Naive thymus-derived CD8-positive, alpha-beta T cell (primary cell): ENCODE results near the gene MBOAT7. TPM values are rescaled to one million over a fixed set of nuclear protein-coding genes. Genes with fewer than 3 reads are reported as not detected.
A peak's percentile ranks its signal among the peaks of the same experiment; 100 is the strongest.

Experiments
- ATAC-seq, 2 donors: fragments of 150-1000 bp; cut with Tn5 transposase in 1 of 2; sonication (Bioruptor Pico), chemical (Tn5 transposase) in 1 of 2; 1 replicate in 1 of 2; 2 replicates in 1 of 2; pipeline ENCODE4 v1.10.0; 2021; ENCODE audit warnings: mild to moderate bottlenecking in 2 of 2, moderate library complexity in 2 of 2
- POLR2A ChIA-PET: fragments of 350-600 bp; sonication (Branson Sonifier 250); formaldehyde crosslinking; loops from one replicate; lab custom pipeline; 2021; ENCODE audit warnings: antibody characterized with exemption; lab: Charles Lee
- DNase-seq, 10 donors: peaks; one replicate each; pipeline versions ENCODE4 v3.0.0 to v3.0.0-alpha.2; 2020 to 2022
- H3K27ac Mint-ChIP-seq, 10 donors: one replicate each; pipeline ENCODE4 v1.8.0; 2020 to 2022; ENCODE audit warnings: mild to moderate bottlenecking in 10 of 10, mixed read lengths in 10 of 10, moderate library complexity in 4 of 10, inconsistent platforms in 1 of 10
- H3K27me3 Mint-ChIP-seq, 5 donors: one replicate each; pipeline ENCODE4 v1.8.0; 2021 to 2022; ENCODE audit warnings: mixed read lengths in 5 of 5
- H3K36me3 Mint-ChIP-seq, 3 donors: one replicate each; pipeline ENCODE4 v1.8.0; 2020 to 2022; ENCODE audit warnings: mixed read lengths in 3 of 3, mild to moderate bottlenecking in 2 of 3, inconsistent platforms in 1 of 3
- H3K4me1 Mint-ChIP-seq, 4 donors: one replicate each; pipeline ENCODE4 v1.8.0; 2021 to 2022; ENCODE audit warnings: mixed read lengths in 4 of 4
- H3K4me3 Mint-ChIP-seq, 10 donors: one replicate each; pipeline ENCODE4 v1.8.0; 2020 to 2022; ENCODE audit warnings: mild to moderate bottlenecking in 10 of 10, mixed read lengths in 10 of 10, moderate library complexity in 6 of 10, inconsistent platforms in 1 of 10
- H3K9me3 Mint-ChIP-seq, 9 donors: one replicate each; pipeline ENCODE4 v1.8.0; 2020 to 2022; ENCODE audit warnings: mixed read lengths in 9 of 9, mild to moderate bottlenecking in 3 of 9, inconsistent platforms in 1 of 9, moderate library complexity in 1 of 9
- polyA plus RNA-seq, 3 donors: library from polyadenylated mRNA; unstranded; fragments of 300-500 nt; fragmentation: Illumina TruSeq; gene quantifications; one replicate each; pipeline ENCODE4 v1.2.3, GENCODE V29; 2021
- total RNA-seq, 8 experiments: library from RNA in 2 of 8; stranded (reverse) in 2 of 8; gene quantifications; one replicate each; pipeline ENCODE4 v1.2.3 and lab custom pipeline; 2021 to 2026

MBOAT7 gene
- total and polyA plus RNA-seq, 5 experiments from 2014 or later, result 11.9 to 36.1 (median 17.9) TPM

DNA sequence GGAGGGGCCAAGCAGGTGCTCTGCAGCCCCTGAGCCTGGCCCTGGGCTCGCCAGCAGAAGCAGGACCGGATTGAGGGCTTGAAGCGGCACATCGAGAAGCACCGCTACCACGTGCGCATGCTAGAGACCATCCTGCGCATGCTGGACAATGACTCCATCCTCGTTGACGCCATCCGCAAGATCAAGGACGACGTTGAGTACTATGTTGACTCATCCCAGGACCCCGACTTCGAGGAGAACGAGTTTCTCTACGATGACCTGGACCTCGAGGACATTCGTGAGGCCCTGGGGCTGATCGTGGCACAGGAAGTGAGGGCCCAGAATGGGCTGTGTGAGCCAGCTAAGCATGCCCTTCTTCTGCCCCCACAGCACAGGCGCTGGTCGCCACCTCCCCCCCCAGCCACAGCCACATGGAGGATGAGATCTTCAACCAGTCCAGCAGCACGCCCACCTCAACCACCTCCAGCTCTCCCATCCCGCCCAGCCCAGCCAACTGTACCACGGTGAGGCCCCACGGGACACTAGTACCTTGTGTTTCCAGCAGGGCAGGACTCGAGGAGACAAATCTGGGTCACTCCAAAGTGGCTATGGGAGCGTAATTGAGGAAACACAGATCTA, 43.7 kb downstream of the MBOAT7 start:
- POLR2A ChIA-PET, result interaction anchor here (1.1 to 1.9 kb wide), 2 partner anchors 14 to 31 kb away, joined by 3 to 6 read pairs; partner anchors contain the start of genes LENG1 and TFPT
- DNase-seq (no peak), ATAC-seq (no peak)
- Mint-ChIP-seq H3K4me1 (peaks cover 7 to 37% (median 19%) of the 10 kb centered on the region in 4 donors), H3K27me3 (no peaks in the 10 kb centered on the region), H3K36me3 (peaks cover 0 to 75% (median 10%) of the 10 kb centered on the region in 3 donors), H3K9me3 (no peaks in the 10 kb centered on the region), H3K4me3 (no peak overlapping the region), H3K27ac (no peak overlapping the region)

DNA sequence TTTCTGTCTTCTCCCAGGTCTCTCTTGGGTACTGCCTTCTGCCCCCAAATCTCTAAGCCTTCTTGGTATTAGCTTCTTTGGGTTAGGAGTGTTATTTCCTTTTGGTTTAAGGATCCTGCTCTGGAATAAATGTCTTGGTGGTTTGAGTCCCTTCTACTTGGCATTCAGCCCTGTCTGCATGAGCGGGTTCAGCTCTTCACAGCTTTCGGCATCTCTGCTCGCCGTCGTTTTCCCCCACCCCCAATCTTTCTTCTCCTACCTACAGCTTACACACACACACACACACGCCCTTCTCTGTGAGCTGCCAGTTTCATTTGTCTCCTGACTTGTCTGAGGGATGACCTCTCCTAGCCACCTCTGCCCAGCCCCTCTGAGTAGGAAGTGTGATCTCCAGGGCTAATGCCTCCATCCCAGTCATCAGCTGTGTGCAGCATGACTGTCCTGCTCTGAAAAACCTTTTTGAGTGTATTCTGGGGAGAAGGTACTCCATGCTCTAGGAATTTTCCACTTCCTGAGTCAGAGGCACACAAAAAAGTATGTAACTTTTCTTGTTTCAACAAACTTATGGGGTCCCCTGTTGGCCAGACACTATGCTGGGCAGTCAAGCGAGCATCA, 47.1 kb downstream of the MBOAT7 start:
- peaks cover 0 to 57% (median 10%) of the 10 kb centered on the region in 3 donors for H3K36me3 Mint-ChIP-seq
- ATAC-seq, result no peak
- POLR2A ChIA-PET, result interaction anchor here (1.3 to 3.0 kb wide), 2 partner anchors 9 to 15 kb away, joined by 3 to 19 read pairs; partner anchors contain the start of gene LENG1

DNA sequence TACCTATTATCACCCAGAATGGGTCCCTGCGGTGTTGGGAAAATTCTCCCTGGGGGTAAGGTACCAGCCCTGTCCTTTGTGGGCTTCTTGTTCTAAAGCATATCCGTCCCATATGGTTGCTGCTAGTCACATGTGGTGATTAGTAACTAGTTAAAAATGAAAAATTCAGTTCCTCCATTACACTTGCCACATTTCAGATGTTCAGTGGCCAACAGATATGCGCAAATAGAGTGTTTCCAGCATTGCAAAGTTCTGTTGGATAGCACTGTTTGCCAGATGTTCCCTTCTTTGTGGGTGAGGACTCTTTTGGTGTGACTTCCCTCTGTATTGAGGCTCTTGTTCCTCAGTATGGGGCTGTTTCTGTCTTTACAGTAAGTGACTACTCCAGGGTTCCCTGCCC, 48.0 kb downstream of the MBOAT7 start:
- H3K36me3 Mint-ChIP-seq, result peaks cover 0 to 48% (median 10%) of the 10 kb centered on the region in 3 donors
- peak overlapping the region in 5 of 10 donors; percentile 13 to 75 (median 67) for H3K27ac Mint-ChIP-seq
- H3K27me3 Mint-ChIP-seq, result no peaks in the 10 kb centered on the region
- DNase-seq (no peak), ATAC-seq (no peak)
- H3K4me3 Mint-ChIP-seq, result peak overlapping the region in 2 of 10 donors; percentile 22 to 93
- H3K9me3 Mint-ChIP-seq, result no peaks in the 10 kb centered on the region
- peaks cover 27 to 57% (median 41%) of the 10 kb centered on the region in 4 donors for H3K4me1 Mint-ChIP-seq
- POLR2A ChIA-PET, result interaction anchor here (0.9 to 1.3 kb wide), 2 partner anchors 10 to 17 kb away, joined by 3 to 4 read pairs; no protein-coding TSS in a partner anchor

More for the DNA sequence above, 47.1 kb downstream of the MBOAT7 start:
- Mint-ChIP-seq H3K9me3 (no peaks in the 10 kb centered on the region), H3K27ac (peak overlapping the region in 8 of 10 donors; percentile 12 to 91 (median 72)), H3K4me3 (peak overlapping the region in 3 of 10 donors; percentile 9 to 65 (median 52)), H3K4me1 (peaks cover 24 to 51% (median 35%) of the 10 kb centered on the region in 4 donors), H3K27me3 (no peaks in the 10 kb centered on the region)
- no peak for DNase-seq

DNA sequence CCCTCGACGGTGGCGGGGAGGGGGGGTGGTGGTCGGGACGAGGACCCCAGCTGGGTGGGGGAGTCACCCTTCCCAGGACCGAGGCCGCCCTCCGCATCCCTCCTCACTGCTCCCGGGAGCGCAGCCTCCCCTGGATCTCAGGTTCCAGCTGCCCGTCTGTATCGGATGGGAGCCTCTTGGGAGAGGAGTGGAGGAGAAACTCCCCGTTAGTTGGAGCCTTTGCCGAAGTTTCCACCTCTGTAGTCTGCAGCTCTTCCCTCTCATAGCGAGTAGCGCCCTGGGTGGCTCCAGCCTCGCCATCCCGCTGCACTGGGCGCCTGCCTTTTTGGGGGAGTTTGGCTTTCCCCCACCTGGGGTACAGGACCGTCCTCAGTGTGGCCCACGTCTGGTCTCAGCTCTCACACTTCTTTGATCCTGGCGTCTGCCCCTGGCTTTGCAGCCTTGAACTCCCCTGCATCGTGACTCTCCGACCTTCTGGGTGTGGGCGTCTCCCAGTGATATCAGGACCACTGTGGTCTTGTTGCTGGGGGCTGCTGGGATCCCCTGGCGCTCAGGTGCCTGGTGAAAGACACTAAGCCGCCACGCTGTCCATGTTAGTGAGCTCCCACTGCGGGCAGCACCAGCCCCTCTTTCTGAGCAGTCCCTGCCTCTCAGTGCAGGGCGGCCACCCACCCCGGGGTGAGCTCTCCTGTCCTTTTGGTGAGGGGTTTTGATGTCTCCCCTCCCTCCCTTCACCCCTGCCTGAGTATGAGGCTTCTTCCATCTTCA, 50.7 kb downstream of the MBOAT7 start:
- Mint-ChIP-seq H3K36me3 (peaks cover 0 to 22% (median 5%) of the 10 kb centered on the region in 3 donors), H3K27ac (peak overlapping the region; percentile 86 to 98 (median 90)), H3K9me3 (no peaks in the 10 kb centered on the region), H3K4me3 (peak overlapping the region; percentile 78 to 93 (median 88)), H3K27me3 (no peaks in the 10 kb centered on the region), H3K4me1 (peaks cover 30 to 65% (median 52%) of the 10 kb centered on the region in 4 donors)
- POLR2A ChIA-PET, result interaction anchor here (1.2 to 4.5 kb wide), 5 partner anchors 11 to 61 kb away, joined by 4 to 129 read pairs (median 18); partner anchors contain the start of genes LENG1, NDUFA3, PRPF31 and RPS9
- no peak for ATAC-seq
- DNase-seq, result peak in 1 of 10 donors; percentile 31

DNA sequence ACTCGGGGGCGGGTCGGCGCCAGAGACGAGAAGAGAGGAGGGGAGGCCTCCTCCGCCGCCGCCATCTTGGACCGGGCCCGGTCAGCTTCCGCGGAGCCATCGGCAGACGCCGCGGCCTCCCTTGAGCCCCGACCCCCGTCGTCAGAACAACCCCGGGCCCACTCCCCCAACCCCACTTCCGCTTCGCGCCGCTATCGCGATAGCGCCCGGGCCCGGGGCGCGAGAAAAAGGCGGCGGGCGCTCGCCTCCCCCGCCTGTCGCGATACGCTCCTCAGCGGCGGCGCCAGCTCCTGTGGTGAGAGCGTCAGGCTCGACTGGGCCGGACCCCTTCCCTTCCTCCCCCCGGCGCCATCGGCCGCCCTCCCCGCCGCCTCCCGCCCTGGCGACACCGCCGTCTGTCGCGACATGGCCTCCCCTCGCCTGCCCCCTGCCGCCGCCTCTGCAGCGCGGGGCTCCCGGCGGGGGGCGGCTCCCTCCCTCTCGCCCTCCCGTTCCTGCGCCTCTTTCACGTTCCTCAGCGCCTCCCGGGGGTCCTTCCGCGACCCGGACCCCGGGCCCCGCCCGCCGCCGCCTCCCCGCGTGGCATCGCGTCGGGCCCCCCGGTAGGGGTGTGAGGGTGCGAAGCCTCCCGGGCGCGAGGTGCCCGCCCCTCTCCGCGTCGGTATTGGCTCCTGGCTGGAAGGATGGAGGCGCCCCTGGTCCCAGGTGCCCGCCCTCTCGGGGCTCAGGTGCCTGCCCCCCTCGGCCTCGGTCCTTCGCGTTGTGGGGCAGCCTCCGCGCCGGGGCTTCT, 51.5 kb downstream of the MBOAT7 start, which contains the start of gene CNOT3:
CNOT3 (plus strand) TSS at position 64 of the 790 bp plus-strand sequence. CDS start 5,217 bp downstream, outside the sequence.
- Mint-ChIP-seq H3K36me3 (peaks cover 0 to 14% (median 0%) of the 10 kb centered on the region in 3 donors), H3K4me3 (peak within 1 kb of the TSS; percentile 78 to 94 (median 91)), H3K4me1 (peaks cover 30 to 57% (median 52%) of the 10 kb centered on the region in 4 donors), H3K9me3 (no peaks in the 10 kb centered on the region), H3K27ac (peak within 1 kb of the TSS; percentile 87 to 98 (median 92)), H3K27me3 (no peaks in the 10 kb centered on the region)
- ATAC-seq (no peak), DNase-seq (peak in 5 of 10 donors; percentile 21 to 51 (median 32))
- POLR2A ChIA-PET, result interaction anchor here (0.6 to 4.5 kb wide), 22 partner anchors 12 to 1948 kb away, joined by 3 to 129 read pairs (median 4); partner anchors contain the start of genes LENG1, MBOAT7, MYADM and NDUFA3

DNA sequence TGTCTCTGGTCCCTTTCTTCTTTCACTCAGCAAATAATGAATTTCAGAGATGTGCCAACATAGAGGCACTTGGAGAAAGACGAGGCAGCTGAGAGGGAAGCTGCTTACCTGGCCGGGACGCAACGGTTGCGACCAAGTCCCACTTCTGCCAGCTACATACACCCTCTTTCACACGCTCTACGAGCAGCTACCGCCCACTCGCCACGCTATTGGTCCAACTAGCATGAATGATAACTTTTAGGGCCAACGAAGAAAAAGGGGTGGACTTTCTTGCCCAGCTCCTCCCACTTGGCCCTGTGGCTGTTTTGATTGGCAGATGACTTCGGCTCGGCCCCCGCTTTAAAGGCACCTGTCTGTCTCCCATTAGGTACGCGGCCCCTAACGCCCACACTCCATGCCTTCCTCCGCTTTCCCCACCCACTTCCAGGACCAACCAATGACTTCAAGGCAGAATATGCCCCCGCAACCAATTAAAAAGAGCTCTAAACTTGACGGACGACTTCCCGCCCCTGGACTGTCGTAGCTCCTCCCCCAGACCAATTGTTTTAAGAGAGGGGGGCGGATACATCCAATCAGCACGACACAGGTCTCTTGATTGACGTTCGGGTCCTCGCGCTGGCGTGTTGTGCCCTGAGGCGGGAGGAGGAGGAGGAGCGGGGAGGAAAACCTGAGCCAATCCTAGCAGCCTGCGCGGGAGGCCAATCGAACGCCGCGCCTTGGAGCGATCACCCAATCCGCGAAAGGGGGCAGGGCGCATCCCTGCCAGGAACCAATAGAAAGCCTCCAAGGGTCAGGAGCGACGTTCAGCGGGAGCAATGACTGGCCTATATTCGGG, 52.3 kb downstream of the MBOAT7 start:
- H3K36me3 Mint-ChIP-seq, result peaks cover 0 to 11% (median 0%) of the 10 kb centered on the region in 3 donors
- no peaks in the 10 kb centered on the region for H3K27me3 Mint-ChIP-seq
- peak overlapping the region; percentile 78 to 94 (median 90) for H3K4me3 Mint-ChIP-seq
- peak; percentile 80 for ATAC-seq
- peak overlapping the region; percentile 14 to 95 (median 90) for H3K27ac Mint-ChIP-seq
- peak; percentile 95 to 100 (median 100) for DNase-seq
- H3K9me3 Mint-ChIP-seq, result no peaks in the 10 kb centered on the region
- peaks cover 26 to 52% (median 51%) of the 10 kb centered on the region in 4 donors for H3K4me1 Mint-ChIP-seq
- POLR2A ChIA-PET, result interaction anchor here (0.6 to 4.5 kb wide), 27 partner anchors 11 to 1947 kb away, joined by 3 to 129 read pairs (median 4); partner anchors contain the start of genes LENG1, LENG8, LENG9 and MBOAT7

DNA sequence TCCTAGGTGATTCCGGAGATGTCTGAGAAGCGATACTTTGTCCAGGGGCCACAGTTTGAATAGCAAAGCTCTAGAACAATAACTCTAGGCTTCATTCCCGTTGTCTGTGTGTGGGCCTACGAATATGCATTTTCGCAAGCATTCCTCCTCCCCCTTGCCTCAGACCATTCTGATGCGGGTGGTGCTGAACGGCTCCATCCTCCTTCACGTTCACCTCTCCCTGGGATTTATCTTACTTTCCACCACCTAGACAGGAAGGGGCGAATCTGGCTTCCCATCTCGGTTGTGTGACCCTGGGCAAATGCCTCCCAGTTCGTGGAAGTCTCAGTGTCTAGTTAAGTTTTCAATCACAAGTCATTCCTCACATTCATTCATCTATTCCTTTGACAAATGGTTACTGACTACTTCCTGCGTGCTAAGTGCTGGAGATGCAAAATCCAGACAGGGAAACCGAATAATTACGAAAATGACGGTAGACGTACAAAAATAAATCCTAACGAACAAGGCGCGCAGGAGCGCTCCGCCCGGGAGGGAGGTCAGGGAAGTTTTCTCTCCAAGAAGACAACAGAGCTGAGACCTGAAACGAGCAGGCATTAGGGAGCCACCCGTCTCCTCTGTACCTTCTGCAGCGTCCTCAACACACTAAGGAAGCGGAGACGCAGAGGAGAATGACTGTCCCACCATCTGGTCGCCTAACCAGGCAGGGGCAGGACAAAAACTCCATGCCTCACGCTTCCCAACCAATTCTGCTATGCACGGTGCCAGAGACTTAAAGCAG, 53.1 kb downstream of the MBOAT7 start:
- Mint-ChIP-seq H3K4me1 (peaks cover 23 to 49% (median 45%) of the 10 kb centered on the region in 4 donors), H3K4me3 (peak overlapping the region; percentile 78 to 94 (median 90)), H3K36me3 (peaks cover 0 to 14% (median 2%) of the 10 kb centered on the region in 3 donors), H3K27ac (peak overlapping the region; percentile 14 to 95 (median 90)), H3K27me3 (no peaks in the 10 kb centered on the region), H3K9me3 (no peaks in the 10 kb centered on the region)
- POLR2A ChIA-PET, result interaction anchor here (0.7 to 4.5 kb wide), 19 partner anchors 10 to 1518 kb away, joined by 3 to 129 read pairs (median 5); partner anchors contain the start of genes LENG1, LENG8, LENG9 and MBOAT7
- ATAC-seq, result no peak
- DNase-seq, result peak in 1 of 10 donors; percentile 15

DNA sequence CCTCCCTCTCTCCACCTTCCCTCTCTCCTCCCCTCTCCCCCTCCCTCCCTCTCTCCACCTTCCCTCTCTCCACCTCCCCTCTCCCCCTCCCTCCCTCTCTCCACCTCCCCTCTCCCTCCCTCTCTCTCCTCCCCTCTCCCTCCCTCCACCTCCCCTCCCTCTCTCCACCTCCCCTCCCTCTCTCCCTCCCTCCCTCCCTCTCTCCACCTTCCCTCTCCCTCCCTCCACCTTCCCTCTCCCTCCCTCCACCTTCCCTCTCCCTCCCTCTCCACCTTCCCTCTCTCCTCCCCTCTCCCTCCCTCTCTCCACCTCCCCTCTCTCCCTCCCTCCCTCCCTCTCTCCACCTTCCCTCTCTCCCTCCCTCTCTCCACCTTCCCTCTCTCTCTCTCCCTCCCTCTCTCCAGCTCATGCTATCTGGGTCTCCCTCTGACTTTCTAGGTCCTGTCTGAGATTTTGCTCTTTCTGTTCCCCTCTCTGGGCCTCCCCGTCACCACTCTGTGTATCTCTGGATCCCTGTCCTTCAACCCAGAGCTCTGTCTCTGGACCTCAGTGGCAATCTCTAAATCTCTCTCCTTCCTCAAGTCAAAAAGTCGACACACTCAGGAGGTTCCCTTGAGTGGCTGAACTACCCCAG, 55.3 kb downstream of the MBOAT7 start:
- POLR2A ChIA-PET, result interaction anchor here (0.6 kb wide), 1 partner anchor 58 kb away, joined by 4 read pairs; no protein-coding TSS in a partner anchor
- peaks cover 12 to 29% (median 25%) of the 10 kb centered on the region in 4 donors for H3K4me1 Mint-ChIP-seq
- peak overlapping the region in 4 of 10 donors; percentile 33 to 82 (median 60) for H3K27ac Mint-ChIP-seq
- no peak for ATAC-seq
- DNase-seq, result no peak
- H3K36me3 Mint-ChIP-seq, result peaks cover 0 to 12% (median 2%) of the 10 kb centered on the region in 3 donors
- H3K4me3 Mint-ChIP-seq, result peak overlapping the region in 2 of 10 donors; percentile 4 to 26
- no peaks in the 10 kb centered on the region for H3K27me3 Mint-ChIP-seq
- no peaks in the 10 kb centered on the region for H3K9me3 Mint-ChIP-seq

DNA sequence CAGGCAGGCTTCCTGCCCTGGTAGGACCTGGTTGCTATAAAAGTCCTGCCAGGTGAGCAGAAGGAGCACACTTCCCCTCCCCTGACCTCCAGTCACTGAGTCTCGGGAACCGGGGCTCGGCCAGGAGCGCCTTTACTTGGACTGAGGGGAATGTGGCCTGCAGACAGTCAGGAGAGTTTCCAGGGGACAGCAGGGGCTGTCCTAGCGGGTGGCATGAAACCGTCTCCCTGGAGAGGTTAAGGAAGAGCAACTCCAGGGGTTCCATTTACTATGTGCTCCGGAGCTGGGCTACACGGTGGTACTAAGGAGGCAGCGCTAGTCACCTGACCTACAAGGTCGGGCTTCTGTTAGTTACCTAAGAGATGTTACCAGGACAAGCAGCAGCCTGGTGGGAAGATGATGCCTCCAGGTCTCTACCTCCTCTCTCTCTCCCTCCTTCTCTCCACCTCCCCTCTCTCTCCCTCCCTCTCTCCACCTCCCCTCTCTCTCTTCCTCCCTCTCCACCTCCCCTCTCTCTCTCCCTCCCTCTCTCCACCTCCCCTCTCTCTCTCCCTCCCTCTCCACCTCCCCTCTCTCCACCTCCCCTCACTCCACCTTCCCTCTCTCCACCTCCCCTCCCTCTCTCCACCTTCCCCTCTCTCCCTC, 55.9 kb downstream of the MBOAT7 start:
- peaks cover 0 to 14% (median 3%) of the 10 kb centered on the region in 3 donors for H3K36me3 Mint-ChIP-seq
- POLR2A ChIA-PET, result interaction anchor here (0.6 kb wide), 1 partner anchor 59 kb away, joined by 4 read pairs; no protein-coding TSS in a partner anchor
- H3K27ac Mint-ChIP-seq, result peak overlapping the region in 2 of 10 donors; percentile 18 to 82
- no peak overlapping the region for H3K4me3 Mint-ChIP-seq
- DNase-seq, result peak in 2 of 10 donors; percentile 51 to 69
- H3K27me3 Mint-ChIP-seq, result no peaks in the 10 kb centered on the region
- ATAC-seq, result no peak
- peaks cover 8 to 23% (median 19%) of the 10 kb centered on the region in 4 donors for H3K4me1 Mint-ChIP-seq
- H3K9me3 Mint-ChIP-seq, result no peaks in the 10 kb centered on the region
